Measurements from ENCODE around the gene AHCYL2.

Gene AHCYL2

DNA sequence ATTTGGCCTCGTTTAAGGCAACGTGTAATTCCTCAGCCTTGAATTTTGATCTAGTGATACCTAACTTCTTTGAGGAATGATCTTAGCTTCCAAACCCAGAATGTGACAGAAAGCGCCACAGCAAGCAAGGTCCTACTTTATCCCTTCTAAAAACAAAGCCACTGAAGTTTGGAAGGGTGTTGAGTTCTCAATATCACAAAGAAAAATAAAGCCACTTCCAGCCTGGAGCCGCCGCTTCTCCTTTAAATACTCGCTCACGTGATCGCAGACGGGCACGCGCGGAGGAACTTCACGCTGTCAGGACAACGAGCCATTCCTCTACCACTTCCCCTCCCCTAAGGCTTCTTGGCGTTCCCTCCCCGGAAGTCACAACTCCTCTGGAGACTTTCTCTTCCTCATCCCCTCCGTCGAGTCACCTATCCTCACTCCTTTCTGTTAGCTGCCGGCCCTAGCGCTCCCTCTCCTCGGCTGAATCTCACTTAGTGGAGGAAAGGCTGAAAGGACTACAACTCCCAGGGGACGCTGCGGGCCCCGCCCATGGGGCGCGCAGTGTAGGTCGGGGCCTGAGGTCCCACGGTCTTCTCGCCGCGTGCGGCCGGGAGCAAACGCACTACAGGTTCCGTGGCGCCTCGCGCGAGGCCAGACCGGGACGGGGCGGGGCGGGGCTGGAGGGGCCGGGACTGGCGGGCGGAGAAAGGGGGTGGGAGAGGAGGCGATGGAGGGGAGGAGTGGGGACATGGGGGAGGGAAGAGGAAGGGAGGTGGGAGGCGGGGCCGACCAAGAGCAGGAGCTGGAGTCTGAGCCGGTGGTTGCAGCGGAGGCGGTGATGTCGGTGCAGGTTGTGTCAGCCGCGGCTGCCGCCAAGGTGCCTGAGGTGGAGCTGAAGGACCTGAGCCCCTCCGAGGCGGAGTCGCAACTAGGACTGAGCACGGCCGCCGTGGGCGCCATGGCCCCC is at the start of gene AHCYL2:
AHCYL2 (plus strand) TSS at position 780 of the 955 bp plus-strand sequence.
- peak; percentile 95 to 96 for DNase-seq (ENCODE audit: low read depth in 2 of 2)

DNA sequence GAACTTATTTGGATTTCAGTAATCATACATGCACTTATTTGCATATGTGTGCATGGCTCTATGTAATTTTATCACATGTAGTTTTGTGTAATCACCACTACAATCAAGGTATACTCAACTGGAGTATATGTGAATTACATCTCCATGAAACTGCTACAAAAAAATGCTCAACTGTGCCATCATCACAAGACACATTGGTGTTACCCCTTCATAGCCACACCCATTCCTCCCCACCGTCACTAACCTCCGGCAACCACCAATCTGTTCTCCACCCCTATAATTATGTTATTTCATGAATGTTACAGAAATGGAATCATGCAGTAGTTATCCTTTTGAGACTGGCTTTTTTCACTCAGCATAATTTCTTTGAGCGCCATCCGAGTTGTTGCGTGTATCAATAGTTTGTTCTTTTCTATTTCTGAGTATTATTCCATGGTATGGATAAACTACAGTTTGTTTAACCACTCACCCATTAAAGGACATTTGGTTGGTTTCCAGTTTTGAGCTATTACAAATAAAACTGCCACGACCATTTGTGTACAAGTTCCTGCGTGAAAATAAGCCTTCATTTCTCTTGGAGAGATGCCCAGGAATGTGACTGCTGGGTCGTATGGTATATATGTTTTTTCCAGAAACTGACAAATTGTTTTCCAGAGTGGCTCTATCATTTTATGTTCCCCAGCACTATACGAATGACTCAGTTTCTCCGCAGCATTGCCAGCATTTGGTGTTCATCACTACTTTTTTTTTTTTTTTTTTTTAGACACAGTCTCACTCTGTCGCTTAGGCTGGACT is 47.7 kb upstream of the AHCYL2 start:
- no peak for DNase-seq (ENCODE audit: low read depth in 2 of 2)

DNA sequence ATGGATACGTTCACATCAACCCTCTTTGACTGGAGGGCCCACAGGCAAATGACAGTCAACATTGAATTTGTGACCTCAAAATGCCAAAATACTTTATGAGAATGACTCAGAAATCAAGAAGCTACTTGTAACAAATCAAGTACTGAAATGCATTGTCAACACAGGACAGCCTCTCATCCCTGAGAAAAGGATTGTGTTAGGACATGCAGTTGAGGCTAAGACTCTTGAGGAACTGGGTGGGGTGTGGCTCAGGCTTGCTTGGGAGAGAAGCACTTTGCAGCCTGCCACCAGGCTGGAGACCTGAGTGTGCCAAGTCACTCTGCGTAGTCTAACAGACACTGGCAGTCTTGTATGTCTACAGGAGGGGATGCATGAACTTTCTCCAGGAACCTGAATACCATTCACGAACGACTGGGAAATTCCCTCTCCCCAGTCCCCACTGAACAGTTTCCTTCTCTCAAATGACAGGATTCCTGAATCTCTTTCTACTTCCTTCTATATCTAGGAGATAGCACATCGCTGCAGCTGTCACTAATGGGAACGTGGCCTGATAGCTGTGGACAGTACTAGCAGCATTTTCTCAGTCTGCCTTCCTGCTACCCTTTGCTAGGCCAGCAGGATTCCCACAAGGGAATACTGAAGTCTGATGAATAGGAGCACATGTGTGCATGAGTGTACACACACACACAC is 39.7 kb upstream of the AHCYL2 start:
- no peak for DNase-seq (ENCODE audit: low read depth in 2 of 2)

DNA sequence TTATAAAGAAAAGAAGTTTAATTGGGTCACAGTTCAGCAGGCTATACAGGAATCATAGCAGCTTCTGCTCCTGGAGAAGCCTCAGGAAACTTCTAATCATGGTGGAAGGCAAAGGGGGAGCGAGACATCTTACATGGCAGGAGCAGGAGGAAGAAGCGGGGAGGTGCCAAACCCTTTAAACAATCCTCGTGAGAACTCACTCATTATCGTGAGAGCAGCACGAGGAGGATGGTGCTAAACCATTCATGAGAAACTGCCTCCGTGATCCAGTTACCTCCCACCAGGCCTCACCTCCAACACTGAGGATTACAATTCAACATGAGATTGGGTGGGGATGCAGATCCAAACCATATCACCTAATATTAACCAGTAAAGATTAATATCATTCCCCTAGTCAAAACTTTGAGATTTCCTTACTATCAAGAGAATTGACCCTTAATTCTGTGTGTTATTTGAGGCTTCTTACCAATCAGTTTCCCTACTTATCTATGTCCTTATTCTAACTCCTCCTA is 38.0 kb upstream of the AHCYL2 start:
- DNase-seq (ENCODE audit: low read depth in 2 of 2) = no peak

DNA sequence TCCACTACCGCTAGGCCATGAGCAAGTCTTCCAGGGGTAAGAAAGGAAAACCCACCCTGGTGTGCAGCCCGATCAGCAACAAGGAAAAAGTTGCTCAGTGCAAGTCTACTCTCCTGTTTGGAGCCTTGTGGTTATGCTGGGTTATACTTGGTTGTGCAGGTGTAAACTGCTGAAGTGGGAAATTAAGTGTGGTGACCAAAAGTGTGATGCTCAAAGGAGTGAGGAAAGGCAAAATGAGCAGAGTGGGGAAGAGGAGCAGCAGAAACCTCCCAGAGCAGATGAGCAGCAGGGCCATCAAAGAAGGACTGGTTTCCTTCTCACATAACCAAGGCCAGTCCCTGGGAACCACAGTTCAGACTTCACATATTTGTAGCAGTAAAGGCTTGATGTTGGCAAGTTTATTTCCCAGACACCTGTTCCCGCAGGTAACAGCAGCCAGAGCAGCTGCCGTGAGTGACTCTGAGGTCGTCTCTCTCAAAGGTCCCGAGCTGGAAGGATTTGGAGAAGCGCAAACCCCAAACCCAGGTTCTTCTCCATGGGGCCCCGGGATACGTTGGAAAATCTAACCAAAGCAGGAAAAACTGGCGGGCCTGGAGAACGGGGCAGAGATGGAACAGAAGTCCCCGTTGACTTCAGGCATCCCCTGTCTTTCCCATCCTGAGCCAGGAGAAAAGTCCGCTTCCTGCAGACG is 37.0 kb upstream of the AHCYL2 start:
- DNase-seq (ENCODE audit: low read depth in 2 of 2) = no peak

DNA sequence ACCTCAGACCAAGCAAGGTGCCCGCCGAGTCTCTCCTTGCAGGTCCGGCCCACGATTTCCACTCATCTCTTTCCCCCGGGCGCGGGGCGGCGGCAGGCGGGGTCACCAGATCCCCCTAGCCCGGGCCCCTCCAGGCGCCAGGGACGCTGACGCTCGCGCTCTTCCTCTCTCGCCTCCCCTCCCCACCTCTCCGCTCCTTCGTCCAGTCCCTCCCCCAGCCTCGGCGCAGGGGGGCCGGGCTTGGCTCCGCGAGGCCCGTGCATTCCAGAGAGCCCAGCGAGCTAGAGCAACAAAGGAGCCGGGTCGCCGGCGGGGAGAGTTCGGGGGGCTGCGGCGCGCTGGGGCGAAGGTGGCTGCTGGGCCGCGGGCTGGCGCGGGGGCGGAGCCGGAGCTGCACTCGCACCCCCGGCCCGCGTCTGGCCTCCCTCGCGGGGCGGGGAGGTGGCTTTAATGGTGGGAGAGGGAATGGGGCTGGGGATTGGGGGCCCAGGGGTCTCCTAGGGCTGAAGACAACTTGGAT is 36.4 kb upstream of the AHCYL2 start, which contains the start of gene SMO:
SMO (plus strand) TSS at position 262 of the 520 bp plus-strand sequence. CDS start 519 bp downstream, outside the sequence.
- peak; percentile 47 to 49 for DNase-seq (ENCODE audit: low read depth in 2 of 2)

DNA sequence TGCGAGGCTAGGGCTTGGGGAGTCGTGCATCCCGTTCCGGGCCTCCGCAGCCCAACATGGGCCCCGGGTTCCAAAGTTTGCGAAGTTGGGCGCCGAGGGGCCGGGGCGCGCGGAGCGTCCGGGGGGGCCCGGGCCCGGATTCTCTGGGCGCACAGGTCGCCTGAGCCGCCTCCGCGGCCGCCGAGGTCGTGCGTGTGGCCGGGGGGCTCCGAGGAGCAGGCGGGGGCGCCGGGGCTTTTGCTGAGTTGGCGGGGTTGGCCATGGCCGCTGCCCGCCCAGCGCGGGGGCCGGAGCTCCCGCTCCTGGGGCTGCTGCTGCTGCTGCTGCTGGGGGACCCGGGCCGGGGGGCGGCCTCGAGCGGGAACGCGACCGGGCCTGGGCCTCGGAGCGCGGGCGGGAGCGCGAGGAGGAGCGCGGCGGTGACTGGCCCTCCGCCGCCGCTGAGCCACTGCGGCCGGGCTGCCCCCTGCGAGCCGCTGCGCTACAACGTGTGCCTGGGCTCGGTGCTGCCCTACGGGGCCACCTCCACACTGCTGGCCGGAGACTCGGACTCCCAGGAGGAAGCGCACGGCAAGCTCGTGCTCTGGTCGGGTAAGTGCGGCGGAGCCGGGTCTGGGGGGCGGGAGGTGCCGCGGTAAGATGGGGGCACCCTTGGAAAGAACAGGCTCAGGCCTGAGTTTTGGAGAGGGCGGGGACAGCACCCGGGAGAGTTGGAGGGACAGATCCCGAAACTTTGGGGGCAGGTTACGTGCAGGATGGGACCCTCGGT is 35.8 kb upstream of the AHCYL2 start:
- no peak for DNase-seq (ENCODE audit: low read depth in 2 of 2)

DNA sequence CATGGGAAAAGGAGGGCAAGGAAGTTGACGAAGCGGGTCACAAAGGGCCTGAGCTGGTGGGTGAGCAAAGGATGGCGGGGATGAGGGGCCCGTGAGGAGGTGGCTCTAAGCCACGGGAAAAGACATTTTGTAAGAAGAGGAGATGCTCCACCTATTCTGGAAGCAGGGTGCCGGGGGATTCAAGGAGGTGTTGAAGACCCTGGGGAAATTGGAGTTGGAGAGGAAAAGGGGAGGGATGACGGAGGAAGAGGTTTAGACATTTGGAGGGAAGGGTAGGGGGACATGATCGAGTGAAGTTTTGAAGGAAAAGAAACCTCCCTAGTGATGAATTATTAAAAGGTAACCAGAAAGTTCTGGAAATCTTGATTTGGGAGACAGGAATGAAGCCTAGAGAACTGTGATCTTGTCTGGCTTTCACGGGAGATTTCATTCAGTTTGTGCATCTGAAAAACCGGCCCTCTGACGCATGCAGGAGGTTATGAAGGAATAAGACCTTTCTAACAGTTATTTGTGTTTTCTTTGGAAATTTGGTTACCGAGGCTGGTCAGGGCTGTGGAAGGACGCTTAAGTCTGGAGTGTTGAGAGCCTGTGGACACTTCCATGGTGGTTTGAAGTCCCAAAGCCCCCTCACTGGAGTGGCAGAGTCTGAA is 35.0 kb upstream of the AHCYL2 start:
- DNase-seq (ENCODE audit: low read depth in 2 of 2) = no peak

DNA sequence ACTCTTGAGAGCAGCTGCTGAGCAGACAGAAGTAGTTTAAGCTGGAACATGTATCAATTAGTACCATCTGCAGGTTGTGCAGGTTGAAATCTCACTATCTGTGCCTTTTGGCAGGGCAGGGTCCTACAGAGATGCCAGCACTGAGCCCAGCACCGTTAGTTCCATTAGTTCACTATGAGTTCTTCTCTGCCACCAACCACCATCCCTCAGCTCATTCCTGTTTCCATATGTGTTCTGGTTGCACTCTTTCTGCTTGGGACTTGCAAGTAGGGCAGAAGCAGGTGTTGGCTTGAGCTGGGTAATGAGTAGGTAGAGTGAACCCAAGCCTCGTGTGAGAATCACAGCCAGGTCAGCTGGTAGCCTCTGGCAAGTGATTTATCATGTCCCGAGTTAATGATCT is 33.6 kb upstream of the AHCYL2 start:
- no peak for DNase-seq (ENCODE audit: low read depth in 2 of 2)

DNA sequence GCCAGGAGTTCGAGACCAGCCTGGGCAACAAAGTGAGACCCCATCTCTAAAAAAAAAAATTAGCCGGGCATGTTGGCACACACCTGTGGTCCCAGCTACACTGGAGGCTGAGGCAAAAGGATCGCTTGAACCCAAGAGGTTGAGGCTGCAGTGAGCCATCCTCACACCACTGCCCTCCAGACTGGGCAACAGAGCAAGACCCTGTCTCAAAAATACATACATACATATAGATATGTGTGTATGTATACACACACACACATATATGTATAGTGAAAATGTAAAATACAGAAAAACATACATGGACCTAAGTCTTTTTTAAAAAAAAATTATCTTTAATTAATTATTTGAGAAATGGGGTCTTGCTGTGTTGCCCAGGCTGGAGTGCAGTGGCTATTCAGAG is 30.9 kb upstream of the AHCYL2 start:
- no peak for DNase-seq (ENCODE audit: low read depth in 2 of 2)

DNA sequence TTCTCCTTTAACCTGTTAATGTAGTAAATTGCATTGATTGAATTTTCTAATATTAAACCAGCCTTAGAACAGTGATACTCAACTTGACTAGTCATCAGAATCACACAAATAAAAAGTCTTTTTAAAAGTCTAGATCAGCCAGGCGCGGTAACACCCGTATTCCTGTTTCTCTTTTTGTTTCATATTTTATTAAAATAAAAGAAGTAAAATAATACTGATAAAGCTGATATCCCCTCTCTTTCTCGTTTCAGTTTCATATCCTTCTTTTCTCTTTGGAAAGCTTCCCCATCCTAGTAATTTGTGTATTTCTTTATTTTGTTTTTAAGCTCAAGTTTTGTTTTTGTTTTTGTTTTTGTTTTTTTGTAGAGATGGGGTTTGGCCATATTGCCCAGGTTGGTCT is 27.1 kb upstream of the AHCYL2 start:
- DNase-seq (ENCODE audit: low read depth in 2 of 2) = no peak

DNA sequence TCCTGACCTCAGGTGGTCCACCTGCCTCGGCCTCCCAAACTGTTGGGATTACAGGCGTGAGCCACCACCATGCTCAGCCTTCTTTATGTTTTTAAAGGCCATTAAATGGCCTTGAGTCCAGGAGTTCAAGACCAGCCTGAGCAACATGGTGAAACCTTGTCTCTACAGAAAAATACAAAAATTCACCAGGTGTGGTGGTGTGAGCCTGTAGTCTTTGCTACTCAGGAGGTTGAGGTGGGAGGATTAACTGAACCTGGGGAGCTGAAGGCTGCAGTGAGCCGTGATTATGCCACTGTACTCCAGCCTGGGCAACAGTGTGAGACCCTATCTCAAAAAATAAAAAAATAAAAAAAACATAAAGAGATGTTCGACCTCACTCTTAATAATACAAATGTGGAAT is 25.4 kb upstream of the AHCYL2 start:
- no peak for DNase-seq (ENCODE audit: low read depth in 2 of 2)

DNA sequence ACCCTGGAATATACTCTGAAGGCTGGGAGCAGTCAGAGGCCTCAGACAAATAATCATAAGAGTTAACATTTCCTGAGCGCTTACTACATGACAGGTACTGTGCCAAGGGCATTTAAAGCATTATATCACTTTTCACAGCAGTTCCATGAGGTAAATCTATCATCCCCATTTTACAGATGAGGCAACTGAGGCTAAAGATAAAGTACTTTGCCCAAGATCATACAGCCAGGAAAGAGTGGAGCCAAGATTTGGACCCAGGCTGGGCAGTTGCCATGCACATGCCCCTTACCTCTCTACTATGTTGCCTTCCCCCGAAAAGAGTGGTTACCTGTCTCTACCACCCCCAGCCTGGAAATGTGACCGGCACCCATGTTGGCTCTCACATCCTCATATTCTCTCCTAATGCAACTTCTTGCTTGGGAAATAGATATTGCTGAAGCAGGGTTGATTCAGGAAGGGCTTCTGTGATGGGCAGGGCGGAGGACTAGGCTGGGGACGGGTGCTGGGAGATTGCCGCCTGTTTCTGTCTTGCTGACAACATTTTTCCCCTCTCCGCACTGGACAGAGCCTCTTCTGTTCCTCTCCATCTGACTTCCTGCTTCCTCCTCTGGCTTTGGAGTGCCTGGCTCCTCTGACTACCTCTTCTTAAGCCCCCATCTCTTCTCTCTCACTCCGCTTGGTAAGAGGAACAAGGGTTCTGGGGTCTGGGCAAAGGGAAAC is 22.6 kb upstream of the AHCYL2 start:
- no peak for DNase-seq (ENCODE audit: low read depth in 2 of 2)

DNA sequence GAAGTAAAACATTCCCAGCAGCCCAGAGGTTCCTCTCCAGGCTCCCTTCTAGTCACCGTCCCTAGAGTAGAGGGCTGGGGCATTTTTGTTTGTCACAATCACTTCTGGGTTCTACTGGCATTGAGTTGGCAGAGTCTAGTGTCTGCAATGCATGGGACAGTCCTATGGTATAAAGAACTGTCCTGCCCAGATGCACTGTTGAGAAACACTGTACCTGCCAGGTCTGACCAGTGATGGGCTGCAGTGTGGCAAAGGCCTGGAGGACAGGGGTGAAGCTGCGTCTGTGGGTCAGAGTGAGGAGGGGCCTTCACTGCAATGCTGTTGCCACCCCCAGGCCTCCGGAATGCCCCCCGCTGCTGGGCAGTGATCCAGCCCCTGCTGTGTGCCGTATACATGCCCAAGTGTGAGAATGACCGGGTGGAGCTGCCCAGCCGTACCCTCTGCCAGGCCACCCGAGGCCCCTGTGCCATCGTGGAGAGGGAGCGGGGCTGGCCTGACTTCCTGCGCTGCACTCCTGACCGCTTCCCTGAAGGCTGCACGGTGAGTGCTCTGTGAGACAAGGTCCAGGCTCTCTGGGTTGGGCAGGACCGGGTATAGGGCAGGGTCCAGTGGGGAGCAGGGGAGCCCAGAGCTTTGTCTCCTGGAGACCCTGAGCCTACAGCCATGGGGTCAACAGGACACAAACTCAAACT is 21.6 kb upstream of the AHCYL2 start:
- DNase-seq (ENCODE audit: low read depth in 2 of 2) = no peak

DNA sequence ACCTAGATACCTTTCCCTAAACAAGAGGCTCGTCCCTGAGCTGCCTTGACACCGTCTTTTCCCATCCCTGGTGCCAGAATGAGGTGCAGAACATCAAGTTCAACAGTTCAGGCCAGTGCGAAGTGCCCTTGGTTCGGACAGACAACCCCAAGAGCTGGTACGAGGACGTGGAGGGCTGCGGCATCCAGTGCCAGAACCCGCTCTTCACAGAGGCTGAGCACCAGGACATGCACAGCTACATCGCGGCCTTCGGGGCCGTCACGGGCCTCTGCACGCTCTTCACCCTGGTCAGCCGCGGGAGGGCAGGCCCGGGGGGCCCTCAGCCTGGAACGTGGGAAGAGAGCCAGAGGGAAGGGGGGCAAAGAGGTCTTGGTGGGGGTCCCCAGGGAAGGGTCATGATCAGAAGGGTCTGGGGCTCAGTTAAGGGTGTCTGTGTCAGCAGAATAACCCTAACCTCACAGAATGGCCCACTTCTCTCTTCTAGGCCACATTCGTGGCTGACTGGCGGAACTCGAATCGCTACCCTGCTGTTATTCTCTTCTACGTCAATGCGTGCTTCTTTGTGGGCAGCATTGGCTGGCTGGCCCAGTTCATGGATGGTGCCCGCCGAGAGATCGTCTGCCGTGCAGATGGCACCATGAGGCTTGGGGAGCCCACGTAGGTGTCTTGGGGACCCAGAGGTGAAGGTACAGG is 19.6 kb upstream of the AHCYL2 start:
- no peak for DNase-seq (ENCODE audit: low read depth in 2 of 2)

DNA sequence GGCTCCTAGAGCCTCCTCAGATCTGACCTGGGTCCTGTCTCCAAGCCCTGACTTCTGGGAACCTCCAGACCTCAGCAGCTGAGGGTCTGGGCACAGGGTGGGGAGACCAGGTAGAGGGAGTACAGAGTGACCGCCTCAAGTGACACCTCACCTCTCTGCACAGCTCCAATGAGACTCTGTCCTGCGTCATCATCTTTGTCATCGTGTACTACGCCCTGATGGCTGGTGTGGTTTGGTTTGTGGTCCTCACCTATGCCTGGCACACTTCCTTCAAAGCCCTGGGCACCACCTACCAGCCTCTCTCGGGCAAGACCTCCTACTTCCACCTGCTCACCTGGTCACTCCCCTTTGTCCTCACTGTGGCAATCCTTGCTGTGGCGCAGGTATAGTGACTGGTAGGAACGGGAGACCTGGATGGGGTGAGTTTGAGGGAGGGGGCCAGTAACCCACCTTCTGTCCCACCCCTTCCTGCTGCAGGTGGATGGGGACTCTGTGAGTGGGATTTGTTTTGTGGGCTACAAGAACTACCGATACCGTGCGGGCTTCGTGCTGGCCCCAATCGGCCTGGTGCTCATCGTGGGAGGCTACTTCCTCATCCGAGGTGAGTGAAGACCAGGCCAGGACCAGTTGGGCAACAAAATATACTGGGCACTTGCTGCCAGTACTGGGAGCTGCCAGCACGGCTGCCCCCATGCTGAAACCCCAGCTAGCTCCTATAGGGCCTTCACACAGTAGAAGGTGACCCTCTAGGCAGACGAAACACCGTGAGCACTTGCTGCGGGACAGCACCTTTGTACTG is 18.6 kb upstream of the AHCYL2 start:
- no peak for DNase-seq (ENCODE audit: low read depth in 2 of 2)

DNA sequence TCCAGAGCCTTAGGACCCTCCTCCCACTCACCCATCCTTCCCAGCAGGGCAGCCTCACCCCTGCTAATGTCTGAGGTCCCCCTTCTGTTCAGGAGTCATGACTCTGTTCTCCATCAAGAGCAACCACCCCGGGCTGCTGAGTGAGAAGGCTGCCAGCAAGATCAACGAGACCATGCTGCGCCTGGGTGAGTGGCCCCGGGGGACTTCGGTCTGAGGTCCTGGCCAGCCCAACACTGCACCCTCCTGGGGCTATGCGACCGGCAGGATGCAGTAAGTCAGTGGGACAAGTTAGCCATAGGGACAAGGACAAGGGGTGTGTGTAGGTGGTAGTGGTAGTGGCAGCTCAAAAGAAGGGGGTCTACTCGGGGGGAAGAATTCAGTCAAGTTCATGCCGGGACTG is 16.2 kb upstream of the AHCYL2 start:
- no peak for DNase-seq (ENCODE audit: low read depth in 2 of 2)

All from fibroblast of skin of left quadriceps (primary cell).